ENCODE results near the gene CSRNP2. TPM values are rescaled to one million over a fixed set of nuclear protein-coding genes. Genes with fewer than 3 reads are reported as not detected.

The CSRNP2 gene
- total and polyA plus RNA-seq, 9 donors: 16.1 to 32.2 (median 23.5) TPM

DNA sequence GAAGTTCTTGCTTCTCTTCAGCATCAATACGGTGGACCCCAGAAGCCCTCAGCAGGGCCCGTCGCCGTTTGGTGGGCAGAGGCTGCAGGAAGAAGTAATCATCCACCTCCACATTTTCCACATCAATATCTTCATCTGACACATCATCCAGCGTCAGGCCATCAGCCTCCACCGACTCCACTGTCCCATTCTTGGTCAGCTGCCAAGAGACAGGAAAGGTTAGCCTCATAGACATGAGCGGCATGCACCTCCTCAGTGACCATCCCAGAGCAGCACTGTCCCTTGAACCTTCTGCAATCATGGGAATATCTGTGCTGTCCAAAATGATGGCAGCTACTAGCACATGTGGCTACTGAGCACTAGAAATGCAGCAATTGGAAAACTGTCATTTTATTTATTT, 15.6 kb downstream of the CSRNP2 start:
- no peaks in the 10 kb centered on the region for H3K36me3 ChIP-seq
- no peak overlapping the region for H3K4me3 ChIP-seq
- TF ChIP-seq EP300 (IDR thresholded peaks at IDR 0.05) (no peak), POLR2A (IDR thresholded peaks at IDR 0.05) (no peak)
- TF ChIP-seq, protein P1, sequence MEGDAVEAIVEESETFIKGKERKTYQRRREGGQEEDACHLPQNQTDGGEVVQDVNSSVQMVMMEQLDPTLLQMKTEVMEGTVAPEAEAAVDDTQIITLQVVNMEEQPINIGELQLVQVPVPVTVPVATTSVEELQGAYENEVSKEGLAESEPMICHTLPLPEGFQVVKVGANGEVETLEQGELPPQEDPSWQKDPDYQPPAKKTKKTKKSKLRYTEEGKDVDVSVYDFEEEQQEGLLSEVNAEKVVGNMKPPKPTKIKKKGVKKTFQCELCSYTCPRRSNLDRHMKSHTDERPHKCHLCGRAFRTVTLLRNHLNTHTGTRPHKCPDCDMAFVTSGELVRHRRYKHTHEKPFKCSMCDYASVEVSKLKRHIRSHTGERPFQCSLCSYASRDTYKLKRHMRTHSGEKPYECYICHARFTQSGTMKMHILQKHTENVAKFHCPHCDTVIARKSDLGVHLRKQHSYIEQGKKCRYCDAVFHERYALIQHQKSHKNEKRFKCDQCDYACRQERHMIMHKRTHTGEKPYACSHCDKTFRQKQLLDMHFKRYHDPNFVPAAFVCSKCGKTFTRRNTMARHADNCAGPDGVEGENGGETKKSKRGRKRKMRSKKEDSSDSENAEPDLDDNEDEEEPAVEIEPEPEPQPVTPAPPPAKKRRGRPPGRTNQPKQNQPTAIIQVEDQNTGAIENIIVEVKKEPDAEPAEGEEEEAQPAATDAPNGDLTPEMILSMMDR (IDR thresholded peaks at IDR 0.05): no peak
- DNase-seq: no peak
- WGBS, 3 donors: 65 to 80% (median 77%) methylated on average over 7 of the region's 7 CpGs
- intact Hi-C loops (cut with DNase I): no loop called here
- H3K27ac ChIP-seq: no peak overlapping the region
- no peaks in the 10 kb centered on the region for H3K9me3 ChIP-seq
- H3K4me1 ChIP-seq (ENCODE audit: insufficient read depth): no peaks in the 10 kb centered on the region
- no peaks in the 10 kb centered on the region for H3K27me3 ChIP-seq

- Histone ChIP-seq H3K36me3 (no peaks in the 10 kb centered on the region), H3K27ac (no peak overlapping the region), H3K9me3 (no peaks in the 10 kb centered on the region), H3K4me3 (no peak overlapping the region), H3K4me1 (ENCODE audit: insufficient read depth) (no peaks in the 10 kb centered on the region), H3K27me3 (no peaks in the 10 kb centered on the region)
- intact Hi-C loops (cut with DNase I): no loop called here
- TF ChIP-seq, protein P1 (IDR thresholded peaks at IDR 0.05): no peak
- TF ChIP-seq POLR2A (IDR thresholded peaks at IDR 0.05) (no peak), EP300 (IDR thresholded peaks at IDR 0.05) (no peak)
- 53 to 63% (median 54%) methylated on average over 4 of the region's 4 CpGs for WGBS, 3 donors
- no peak for DNase-seq
These were observed 16.2 kb downstream of the CSRNP2 start for GRCh38 chr12:51067229-51067628.

GRCh38 chr12:51065530-51065929, 17.9 kb downstream of the CSRNP2 start:
- WGBS, 3 donors: 95 to 98% (median 95%) methylated on average over 5 of the region's 5 CpGs
- no peaks in the 10 kb centered on the region for H3K4me1 ChIP-seq (ENCODE audit: insufficient read depth)
- H3K4me3 ChIP-seq: no peak overlapping the region
- H3K27me3 ChIP-seq: no peaks in the 10 kb centered on the region
- no peaks in the 10 kb centered on the region for H3K36me3 ChIP-seq
- no peak for TF ChIP-seq POLR2A (IDR thresholded peaks at IDR 0.05)
- TF ChIP-seq, protein P1 (IDR thresholded peaks at IDR 0.05): no peak
- no peak for TF ChIP-seq EP300 (IDR thresholded peaks at IDR 0.05)
- no peak overlapping the region for H3K27ac ChIP-seq
- intact Hi-C loops (cut with DNase I): no loop called here
- H3K9me3 ChIP-seq: no peaks in the 10 kb centered on the region
- no peak for DNase-seq

DNA sequence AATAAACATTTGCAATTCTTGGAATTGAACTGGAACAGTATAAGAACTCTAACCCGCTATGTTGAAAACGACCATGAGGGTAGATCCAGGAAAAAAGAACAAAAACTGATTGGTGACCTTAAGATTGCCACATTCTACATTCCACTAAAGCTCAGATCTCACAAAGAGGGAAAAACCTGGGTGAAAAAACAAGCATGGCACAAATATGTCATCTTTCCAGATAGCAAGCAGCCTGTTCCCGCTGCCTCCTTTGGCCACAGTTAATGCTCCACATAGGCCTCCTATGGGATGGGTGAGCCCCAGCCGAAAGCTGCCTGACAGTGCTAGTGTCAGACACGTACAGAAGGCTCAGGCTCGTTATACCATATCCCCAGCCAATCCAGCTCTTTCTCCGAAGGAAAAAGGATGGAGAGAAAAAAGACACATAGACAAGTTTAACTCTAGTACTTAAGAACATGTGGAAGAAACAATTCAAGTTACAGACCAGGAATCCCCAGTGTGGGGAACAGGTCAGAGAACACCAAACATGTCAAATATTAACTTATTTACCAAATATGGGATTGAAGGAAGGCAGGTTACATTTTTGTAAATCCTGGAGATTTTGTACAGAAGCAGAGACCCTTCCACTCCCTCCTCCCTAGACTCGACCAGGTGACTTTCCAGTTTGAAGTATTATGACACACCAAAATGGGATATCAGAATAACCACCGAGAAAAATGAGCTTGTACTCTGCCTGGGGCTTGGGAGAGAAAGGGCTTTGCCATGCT, 20.6 kb downstream of the CSRNP2 start:
- no peak overlapping the region for H3K27ac ChIP-seq
- WGBS, 3 donors: 59 to 61% (median 61%) methylated on average over 9 of the region's 9 CpGs
- no peaks in the 10 kb centered on the region for H3K9me3 ChIP-seq

More for the DNA sequence above, 20.6 kb downstream of the CSRNP2 start:
- peaks cover 3% of the 10 kb centered on the region for H3K36me3 ChIP-seq
- DNase-seq: no peak
- H3K4me1 ChIP-seq (ENCODE audit: insufficient read depth): no peaks in the 10 kb centered on the region
- TF ChIP-seq, protein P1 (IDR thresholded peaks at IDR 0.05): no peak
- TF ChIP-seq POLR2A (IDR thresholded peaks at IDR 0.05) (no peak), EP300 (IDR thresholded peaks at IDR 0.05) (no peak)
- intact Hi-C loops (cut with DNase I): no loop called here
- no peaks in the 10 kb centered on the region for H3K27me3 ChIP-seq
- no peak overlapping the region for H3K4me3 ChIP-seq
